Upper lobe of left lung (tissue), 4 donors: ENCODE results near the gene FUT9.

Experiments
- POLR2A ChIP-seq, 4 donors: fragments of 450-650 bp; IDR thresholded peaks; one replicate each; pipeline ENCODE4 v1.5.1; 2016 to 2017; ENCODE audit warnings: antibody characterized with exemption in 4 of 4, mild to moderate bottlenecking in 2 of 4
- POLR2AphosphoS5 ChIP-seq, 2 donors: sonication (generic); formaldehyde crosslinking; IDR thresholded peaks; one replicate each; pipeline ENCODE4 v1.5.1; 2017; ENCODE audit warnings: antibody characterized with exemption in 2 of 2
- TF ChIP-seq, protein P1 (sequence below), 6 experiments: fragments of 450-650 bp in 4 of 6; fragments of 200-600 bp in 2 of 6; sonication (generic) in 2 of 6; IDR thresholded peaks; one replicate each; pipeline ENCODE4 v1.5.1; 2016 to 2019; ENCODE audit warnings: antibody characterized with exemption in 6 of 6

DNA sequence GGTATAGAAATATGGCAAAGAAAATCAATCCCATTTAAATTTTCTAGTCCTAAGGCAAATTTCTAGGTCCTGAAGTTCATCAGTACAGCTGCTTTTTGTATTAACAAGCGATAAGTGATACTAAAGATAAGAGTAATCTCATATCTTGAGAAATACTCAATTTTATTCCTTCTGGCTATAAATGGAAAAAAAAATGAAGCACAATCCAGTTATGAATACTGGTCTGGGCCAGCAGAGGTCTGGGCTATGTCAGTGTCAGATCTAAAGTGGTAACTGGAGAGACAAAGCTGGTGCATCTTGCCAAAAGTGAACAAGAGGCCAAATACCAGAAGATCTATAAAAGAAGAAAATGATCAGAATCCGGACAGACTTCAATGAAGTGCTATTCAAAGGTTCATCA, 126.4 kb downstream of the FUT9 start:
- TF ChIP-seq, protein P1, sequence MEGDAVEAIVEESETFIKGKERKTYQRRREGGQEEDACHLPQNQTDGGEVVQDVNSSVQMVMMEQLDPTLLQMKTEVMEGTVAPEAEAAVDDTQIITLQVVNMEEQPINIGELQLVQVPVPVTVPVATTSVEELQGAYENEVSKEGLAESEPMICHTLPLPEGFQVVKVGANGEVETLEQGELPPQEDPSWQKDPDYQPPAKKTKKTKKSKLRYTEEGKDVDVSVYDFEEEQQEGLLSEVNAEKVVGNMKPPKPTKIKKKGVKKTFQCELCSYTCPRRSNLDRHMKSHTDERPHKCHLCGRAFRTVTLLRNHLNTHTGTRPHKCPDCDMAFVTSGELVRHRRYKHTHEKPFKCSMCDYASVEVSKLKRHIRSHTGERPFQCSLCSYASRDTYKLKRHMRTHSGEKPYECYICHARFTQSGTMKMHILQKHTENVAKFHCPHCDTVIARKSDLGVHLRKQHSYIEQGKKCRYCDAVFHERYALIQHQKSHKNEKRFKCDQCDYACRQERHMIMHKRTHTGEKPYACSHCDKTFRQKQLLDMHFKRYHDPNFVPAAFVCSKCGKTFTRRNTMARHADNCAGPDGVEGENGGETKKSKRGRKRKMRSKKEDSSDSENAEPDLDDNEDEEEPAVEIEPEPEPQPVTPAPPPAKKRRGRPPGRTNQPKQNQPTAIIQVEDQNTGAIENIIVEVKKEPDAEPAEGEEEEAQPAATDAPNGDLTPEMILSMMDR (IDR thresholded peaks at IDR 0.05), result no peak
- TF ChIP-seq POLR2AphosphoS5 (IDR thresholded peaks at IDR 0.05) (no peak), POLR2A (IDR thresholded peaks at IDR 0.05) (no peak)
